Caco-2 (cell line): ENCODE results near the gene LTF. TPM values are rescaled to one million over a fixed set of nuclear protein-coding genes. Genes with fewer than 3 reads are reported as not detected.
A peak's percentile ranks its signal among the peaks of the same experiment; 100 is the strongest.

Experiments
- BruUV-seq: library from RNA; stranded (reverse); fragments of 400-500 nt; replicated peaks from 2 replicates; lab custom pipeline; 2021; lab: Mats Ljungman, UMichigan
- CTCF ChIA-PET: fragments of 300-600 bp; sonication (Branson Sonifier 250); formaldehyde crosslinking; loops from one replicate; lab custom pipeline; 2022; ENCODE audit warnings: antibody characterized with exemption; lab: Charles Lee
- POLR2A ChIA-PET: fragments of 300-600 bp; sonication (Branson Sonifier 250); formaldehyde crosslinking; loops from one replicate; lab custom pipeline; 2022; ENCODE audit warnings: antibody characterized with exemption; lab: Charles Lee
- DNase-seq, 2 experiments: peaks; one replicate each; pipeline versions ENCODE4 v3.0.0 to v3.0.0-alpha.2; 2020 to 2022
- H3K27me3 ChIP-seq: replicated peaks from 2 replicates; pipeline ENCODE4 v1.6.0; 2011; ENCODE audit warnings: low read length; ENCODE audit not compliant: control insufficient read depth, insufficient read depth
- H3K36me3 ChIP-seq: 2 replicates; pipeline ENCODE4 v1.5.1; 2011; ENCODE audit warnings: low read length; ENCODE audit not compliant: control insufficient read depth, insufficient read depth
- H3K4me1 ChIP-seq: fragments of 250-450 bp; sonication (Bioruptor Pico); 2 replicates; pipeline ENCODE4 v1.5.1; 2020; ENCODE audit warnings: mild to moderate bottlenecking
- H3K4me3 ChIP-seq: 2 replicates; pipeline ENCODE4 v1.5.1; 2011; ENCODE audit warnings: low read depth, mild to moderate bottlenecking, control low read depth, low read length
- H3K9me3 ChIP-seq: fragments of 250-450 bp; sonication (Bioruptor Pico); 2 replicates; pipeline ENCODE4 v1.5.1; 2020; ENCODE audit warnings: mild to moderate bottlenecking, moderate library complexity
- H3K27ac Mint-ChIP-seq: one replicate; pipeline ENCODE4 v1.8.0; 2022; ENCODE audit warnings: mixed read lengths; ENCODE audit not compliant: unreplicated experiment
- H3K27me3 Mint-ChIP-seq: one replicate; pipeline ENCODE4 v1.8.0; 2022; ENCODE audit warnings: mixed read lengths; ENCODE audit not compliant: insufficient read depth, unreplicated experiment
- H3K36me3 Mint-ChIP-seq: one replicate; pipeline ENCODE4 v1.8.0; 2022; ENCODE audit warnings: mild to moderate bottlenecking, mixed read lengths; ENCODE audit not compliant: insufficient read depth, unreplicated experiment
- H3K4me1 Mint-ChIP-seq: one replicate; pipeline ENCODE4 v1.8.0; 2022; ENCODE audit warnings: low read depth, mixed read lengths; ENCODE audit not compliant: unreplicated experiment
- H3K4me3 Mint-ChIP-seq: one replicate; pipeline ENCODE4 v1.8.0; 2022; ENCODE audit warnings: mild to moderate bottlenecking, moderate library complexity, mixed read lengths; ENCODE audit not compliant: unreplicated experiment
- H3K9me3 Mint-ChIP-seq: one replicate; pipeline ENCODE4 v1.8.0; 2022; ENCODE audit warnings: mixed read lengths; ENCODE audit not compliant: unreplicated experiment
- CTCF ChIP-seq, 2 experiments: fragments of 200-600 bp in 1 of 2; IDR thresholded peaks; 1 replicate in 1 of 2; 2 replicates in 1 of 2; pipeline versions ENCODE4 v1.5.1 to v1.8.0; 2011 to 2022; ENCODE audit warnings: antibody characterized with exemption in 1 of 2, control low read depth in 1 of 2, inconsistent platforms in 1 of 2, low read depth in 1 of 2, low read length in 1 of 2, mild to moderate bottlenecking in 1 of 2, moderate library complexity in 1 of 2; ENCODE audit not compliant: insufficient read depth in 1 of 2, severe bottlenecking in 1 of 2, unreplicated experiment in 1 of 2
- intact Hi-C: fragments of 100-400 bp; cut with micrococcal nuclease; formaldehyde crosslinking; loops from one replicate; pipeline ENCODE4 v1.10.0; 2022; ENCODE audit not compliant: unreplicated experiment
- total RNA-seq: library from RNA; stranded (reverse); gene quantifications from 2 replicates; pipeline ENCODE4 v1.2.3, GENCODE V29; 2022

Gene LTF
- total RNA-seq, 1 experiment from 2014 or later: not detected

- BruUV-seq: no TSS peak
- CTCF ChIA-PET: interaction anchor here (0.6 to 4.2 kb wide), 17 partner anchors 8 to 406 kb away, joined by 3 to 119 read pairs (median 4); partner anchors contain the start of gene ALS2CL
- Histone ChIP-seq H3K36me3 (no peaks in the 10 kb centered on the region), H3K27me3 (no peaks in the 10 kb centered on the region), H3K4me3 (no peak overlapping the region), H3K4me1 (peaks cover 21% of the 10 kb centered on the region), H3K9me3 (no peaks in the 10 kb centered on the region)
- intact Hi-C loops: loop anchor here (1.0 to 10.0 kb wide), 5 partner anchors 61 to 406 kb away; no protein-coding TSS in a partner anchor
- Mint-ChIP-seq H3K27ac (no peak overlapping the region), H3K9me3 (no peaks in the 10 kb centered on the region), H3K4me3 (peak overlapping the region; percentile 63), H3K4me1 (peaks cover 12% of the 10 kb centered on the region), H3K27me3 (no peaks in the 10 kb centered on the region), H3K36me3 (peaks cover 4% of the 10 kb centered on the region)
- DNase-seq: peak; percentile 92 to 95
- POLR2A ChIA-PET: interaction anchor here (1.1 kb wide), 1 partner anchor 70 kb away, joined by 11 read pairs; no protein-coding TSS in a partner anchor
- TF ChIP-seq CTCF (IDR thresholded peaks at IDR 0.05; ENCODE audit: insufficient read depth in 1 of 2, low read depth in 1 of 2, low read length in 1 of 2, severe bottlenecking in 1 of 2, unreplicated experiment in 1 of 2): peak; percentile 98 to 100
These were observed 24.1 kb upstream of the LTF start for GRCh38 chr3:46488735-46489361.

GRCh38 chr3:46485779-46486175 is 21.1 kb upstream of the LTF start:
- Mint-ChIP-seq H3K4me1 (peaks cover 12% of the 10 kb centered on the region), H3K27me3 (no peaks in the 10 kb centered on the region), H3K4me3 (no peak overlapping the region), H3K27ac (peak overlapping the region; percentile 61), H3K36me3 (peaks cover 4% of the 10 kb centered on the region), H3K9me3 (no peaks in the 10 kb centered on the region)
- no peaks in the 10 kb centered on the region for H3K9me3 ChIP-seq
- H3K4me1 ChIP-seq: peaks cover 21% of the 10 kb centered on the region
- no peaks in the 10 kb centered on the region for H3K36me3 ChIP-seq
- intact Hi-C loops: loop anchor here (5.0 to 10.0 kb wide), 2 partner anchors 222 to 409 kb away; no protein-coding TSS in a partner anchor
- no peak for TF ChIP-seq CTCF (IDR thresholded peaks at IDR 0.05; ENCODE audit: insufficient read depth in 1 of 2, low read depth in 1 of 2, low read length in 1 of 2, severe bottlenecking in 1 of 2, unreplicated experiment in 1 of 2)
- ChIA-PET POLR2A (no interaction called here), CTCF (interaction anchor here (1.0 to 1.4 kb wide), 3 partner anchors 23 to 73 kb away, joined by 3 to 9 read pairs (median 5); no protein-coding TSS in a partner anchor)
- H3K27me3 ChIP-seq: no peaks in the 10 kb centered on the region
- H3K4me3 ChIP-seq: no peak overlapping the region
- no peak for DNase-seq
- BruUV-seq: no TSS peak

- Histone ChIP-seq H3K9me3 (no peaks in the 10 kb centered on the region), H3K27me3 (no peaks in the 10 kb centered on the region), H3K4me1 (peaks cover 21% of the 10 kb centered on the region), H3K4me3 (no peak overlapping the region), H3K36me3 (no peaks in the 10 kb centered on the region)
- POLR2A ChIA-PET: no interaction called here
- Mint-ChIP-seq H3K9me3 (no peaks in the 10 kb centered on the region), H3K27me3 (no peaks in the 10 kb centered on the region), H3K36me3 (peaks cover 4% of the 10 kb centered on the region), H3K4me3 (no peak overlapping the region), H3K4me1 (peaks cover 12% of the 10 kb centered on the region), H3K27ac (peak overlapping the region; percentile 61)
- peak; percentile 32 to 59 for DNase-seq
- intact Hi-C loops: loop anchor here (5.0 to 10.0 kb wide), 2 partner anchors 222 to 410 kb away; no protein-coding TSS in a partner anchor
- BruUV-seq: no TSS peak
- CTCF ChIA-PET: interaction anchor here (1.0 to 1.4 kb wide), 2 partner anchors 22 to 73 kb away, joined by 5 to 9 read pairs; no protein-coding TSS in a partner anchor
- TF ChIP-seq CTCF (IDR thresholded peaks at IDR 0.05; ENCODE audit: insufficient read depth in 1 of 2, low read depth in 1 of 2, low read length in 1 of 2, severe bottlenecking in 1 of 2, unreplicated experiment in 1 of 2): no peak
These were observed 20.4 kb upstream of the LTF start for GRCh38 chr3:46484911-46485778.
